SU-DHL-6 (cell line): Measurements from ENCODE around the gene HSPE1.

Experiments
- CTCF ChIP-seq: fragments of 200-600 bp; sonication (generic); IDR thresholded peaks from one replicate; pipeline ENCODE4 v1.5.1; 2017; ENCODE audit warnings: antibody characterized with exemption, mild to moderate bottlenecking, low read length, moderate library complexity; ENCODE audit not compliant: insufficient read depth, poor library complexity, severe bottlenecking
- EZH2phosphoT487 ChIP-seq: fragments of 200-600 bp; sonication (generic), shearing (Covaris generic); conservative IDR thresholded peaks from 2 replicates; pipeline ENCODE4 v1.6.1; 2018; ENCODE audit warnings: mild to moderate bottlenecking, antibody characterized with exemption, low read length, moderate library complexity, mixed read lengths

GRCh38 chr2:197487385-197487784, 12.8 kb upstream of the HSPE1 start:
- TF ChIP-seq CTCF (no peak), EZH2phosphoT487 (no peak)
